ENCODE measurements around the gene MEF2D. TPM values are rescaled to one million over a fixed set of nuclear protein-coding genes. Genes with fewer than 3 reads are reported as not detected.

Gene MEF2D
- total RNA-seq, 1 experiment from 2014 or later: 22.3 TPM

DNA sequence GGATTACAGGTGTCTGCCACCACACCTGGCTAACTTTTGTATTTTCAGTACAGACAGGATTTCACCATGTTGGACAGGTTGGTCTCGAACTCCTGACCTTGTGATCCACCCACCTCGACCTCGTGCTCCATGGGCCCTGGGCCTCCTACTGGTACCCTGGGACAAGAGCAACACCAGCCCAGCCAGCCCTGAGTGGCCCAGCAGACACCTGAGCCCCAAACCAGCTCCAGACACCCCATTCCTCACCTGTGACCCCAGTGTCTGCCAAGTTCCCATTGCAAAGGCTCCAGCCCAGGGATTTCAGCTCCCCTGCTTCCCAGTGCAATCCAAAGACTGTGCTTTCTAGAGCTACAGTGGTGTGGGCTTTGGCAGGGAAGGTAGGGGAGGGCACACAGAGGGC lies 14.6 kb downstream of the MEF2D start:
- Histone ChIP-seq H3K9ac (ENCODE audit: low read length) (no peak overlapping the region), H4K20me1 (ENCODE audit: insufficient read depth, low read depth, low read length) (peaks cover 19% of the 10 kb centered on the region; the same call in 1 of the 2 replicates), H3K4me2 (ENCODE audit: low read depth, low read length, poor library complexity, severe bottlenecking) (no peak overlapping the region), H3K79me2 (ENCODE audit: low read length) (peaks cover 75% of the 10 kb centered on the region), H2AFZ (ENCODE audit: low read length) (no peak overlapping the region), H3K9me3 (ENCODE audit: low read length) (no peaks in the 10 kb centered on the region), H3K27ac (ENCODE audit: low read length) (peak overlapping the region; percentile 99), H3K9me2 (replicated peaks; ENCODE audit: insufficient read depth, low read length) (no peaks in the 10 kb centered on the region), H3K4me3 (ENCODE audit: low read length) (no peak overlapping the region), H3K27me3 (ENCODE audit: low read length) (no peaks in the 10 kb centered on the region), H3K36me3 (ENCODE audit: insufficient read depth, low read length) (no peaks in the 10 kb centered on the region), H3K4me1 (ENCODE audit: low read length) (peaks cover 94% of the 10 kb centered on the region)
- DNase-seq: peak; percentile 38

DNA sequence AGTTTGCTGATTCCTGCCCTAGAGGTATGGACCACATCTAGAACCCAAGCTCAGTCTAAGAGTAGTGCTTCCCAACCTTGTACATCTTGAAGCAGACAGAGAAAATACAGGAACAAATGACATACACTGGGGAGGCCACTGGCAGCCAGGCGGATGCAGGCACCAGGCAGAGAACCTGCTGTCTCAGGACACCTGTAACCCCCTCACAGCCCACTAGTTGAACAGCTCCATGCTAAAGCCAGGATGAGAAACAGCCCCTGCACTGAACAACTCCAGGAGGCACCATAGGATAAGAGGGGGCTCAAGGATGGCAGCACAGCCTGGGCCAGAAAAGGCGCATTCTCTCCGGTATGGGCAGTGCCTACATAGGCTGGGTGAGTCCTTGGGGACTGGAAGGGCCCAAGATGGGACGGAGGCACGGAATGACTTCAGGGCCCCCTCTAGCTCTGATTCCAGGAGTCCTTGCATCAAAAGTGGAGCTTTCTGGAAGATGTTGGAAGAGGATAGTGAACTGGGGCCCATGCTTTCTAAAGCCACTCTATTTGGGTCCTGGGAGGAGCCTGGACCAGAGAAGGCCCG lies 16.0 kb downstream of the MEF2D start:
- H3K4me3 ChIP-seq (ENCODE audit: low read length): no peak overlapping the region
- H4K20me1 ChIP-seq (ENCODE audit: insufficient read depth, low read depth, low read length): peaks cover 19% of the 10 kb centered on the region; the same call in 1 of the 2 replicates
- H3K27me3 ChIP-seq (ENCODE audit: low read length): no peaks in the 10 kb centered on the region
- H2AFZ ChIP-seq (ENCODE audit: low read length): no peak overlapping the region
- H3K4me2 ChIP-seq (ENCODE audit: low read depth, low read length, poor library complexity, severe bottlenecking): peak overlapping the region; percentile 2
- no peak for DNase-seq
- H3K27ac ChIP-seq (ENCODE audit: low read length): peak overlapping the region; percentile 90
- H3K4me1 ChIP-seq (ENCODE audit: low read length): peaks cover 92% of the 10 kb centered on the region
- peaks cover 9% of the 10 kb centered on the region for H3K36me3 ChIP-seq (ENCODE audit: insufficient read depth, low read length)
- H3K9me2 ChIP-seq (replicated peaks; ENCODE audit: insufficient read depth, low read length): no peaks in the 10 kb centered on the region
- H3K9ac ChIP-seq (ENCODE audit: low read length): peak overlapping the region; percentile 33; the same call in 1 of the 2 replicates
- H3K79me2 ChIP-seq (ENCODE audit: low read length): peaks cover 72% of the 10 kb centered on the region
- H3K9me3 ChIP-seq (ENCODE audit: low read length): no peaks in the 10 kb centered on the region

DNA sequence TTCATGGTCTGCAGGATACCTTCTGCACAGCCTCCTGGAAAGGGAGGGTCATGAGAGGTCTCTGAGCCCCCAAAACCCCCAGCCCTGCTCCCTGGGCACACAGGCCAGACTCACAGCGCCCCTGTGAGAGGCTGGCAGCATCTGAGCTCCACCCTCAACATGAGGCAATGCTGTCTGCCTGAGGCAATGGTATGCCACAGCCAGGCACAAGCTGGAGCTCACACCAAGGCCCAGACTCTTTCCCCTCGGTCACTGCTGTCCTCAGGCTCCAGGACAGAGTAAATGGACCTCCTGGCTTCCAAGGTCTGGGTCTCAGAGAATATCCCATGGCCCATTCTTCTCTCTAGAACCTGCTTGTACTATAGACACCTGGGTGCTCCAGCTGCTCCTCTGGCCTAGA lies 17.2 kb downstream of the MEF2D start:
- Histone ChIP-seq H3K9me2 (replicated peaks; ENCODE audit: insufficient read depth, low read length) (no peaks in the 10 kb centered on the region), H3K79me2 (ENCODE audit: low read length) (peaks cover 67% of the 10 kb centered on the region), H3K4me3 (ENCODE audit: low read length) (no peak overlapping the region), H4K20me1 (ENCODE audit: insufficient read depth, low read depth, low read length) (peaks cover 15% of the 10 kb centered on the region; the same call in 1 of the 2 replicates), H3K9me3 (ENCODE audit: low read length) (no peaks in the 10 kb centered on the region), H3K4me2 (ENCODE audit: low read depth, low read length, poor library complexity, severe bottlenecking) (peak overlapping the region; percentile 57), H3K9ac (ENCODE audit: low read length) (peak overlapping the region; percentile 33; the same call in 1 of the 2 replicates), H3K4me1 (ENCODE audit: low read length) (peaks cover 80% of the 10 kb centered on the region), H2AFZ (ENCODE audit: low read length) (no peak overlapping the region), H3K27me3 (ENCODE audit: low read length) (no peaks in the 10 kb centered on the region), H3K27ac (ENCODE audit: low read length) (peak overlapping the region; percentile 90), H3K36me3 (ENCODE audit: insufficient read depth, low read length) (peaks cover 19% of the 10 kb centered on the region)
- no peak for DNase-seq

DNA sequence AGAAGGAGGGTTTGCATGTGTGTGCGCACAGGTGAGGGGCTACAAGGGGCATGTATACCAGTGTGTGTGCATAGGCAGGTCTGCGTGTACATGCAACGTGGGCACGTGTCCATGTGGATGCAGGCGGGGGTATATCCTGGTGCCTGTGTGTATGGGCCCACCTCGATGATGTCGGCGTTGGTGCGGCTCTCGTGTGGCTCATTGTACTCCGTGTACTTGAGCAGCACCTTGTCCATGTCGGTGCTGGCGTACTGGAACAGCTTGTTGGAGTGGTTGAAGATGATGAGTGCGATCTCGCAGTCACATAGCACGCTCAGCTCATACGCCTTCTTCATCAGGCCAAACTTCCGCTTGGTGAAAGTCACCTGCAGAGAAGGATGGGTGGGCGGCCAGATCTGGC lies 18.3 kb downstream of the MEF2D start:
- DNase-seq: no peak
- Histone ChIP-seq H3K27me3 (ENCODE audit: low read length) (no peaks in the 10 kb centered on the region), H3K9me2 (replicated peaks; ENCODE audit: insufficient read depth, low read length) (no peaks in the 10 kb centered on the region), H3K9ac (ENCODE audit: low read length) (peak overlapping the region; percentile 63), H3K27ac (ENCODE audit: low read length) (peak overlapping the region; percentile 90), H3K9me3 (ENCODE audit: low read length) (no peaks in the 10 kb centered on the region), H3K79me2 (ENCODE audit: low read length) (peaks cover 55% of the 10 kb centered on the region), H4K20me1 (ENCODE audit: insufficient read depth, low read depth, low read length) (peaks cover 12% of the 10 kb centered on the region; the same call in 1 of the 2 replicates), H3K4me3 (ENCODE audit: low read length) (peak overlapping the region; percentile 41; the same call in 1 of the 2 replicates), H2AFZ (ENCODE audit: low read length) (no peak overlapping the region), H3K4me2 (ENCODE audit: low read depth, low read length, poor library complexity, severe bottlenecking) (peak overlapping the region; percentile 57), H3K4me1 (ENCODE audit: low read length) (peaks cover 69% of the 10 kb centered on the region), H3K36me3 (ENCODE audit: insufficient read depth, low read length) (peaks cover 28% of the 10 kb centered on the region)

DNA sequence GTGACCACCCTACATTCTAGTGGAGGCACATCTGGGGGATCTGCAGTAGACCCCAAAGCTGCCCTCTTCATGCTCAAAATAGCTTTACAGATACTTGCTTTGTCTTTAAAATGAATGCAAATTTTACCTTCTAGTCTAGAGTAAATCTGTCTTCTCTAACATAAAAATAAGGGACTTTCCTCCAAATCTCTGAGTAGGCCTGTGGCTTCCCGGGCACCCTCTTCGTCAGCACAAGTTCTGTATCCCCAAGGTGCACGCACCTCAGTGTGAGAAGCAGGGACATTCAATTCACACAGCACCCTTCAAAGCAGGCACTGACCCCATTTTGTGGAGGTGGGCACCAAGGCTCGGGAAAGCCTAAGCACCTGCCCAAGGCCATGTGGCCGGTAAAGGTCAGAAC lies 19.0 kb downstream of the MEF2D start:
- Histone ChIP-seq H3K36me3 (ENCODE audit: insufficient read depth, low read length) (peaks cover 28% of the 10 kb centered on the region), H3K4me1 (ENCODE audit: low read length) (peaks cover 62% of the 10 kb centered on the region), H3K79me2 (ENCODE audit: low read length) (peaks cover 48% of the 10 kb centered on the region), H3K9ac (ENCODE audit: low read length) (peak overlapping the region; percentile 63), H4K20me1 (ENCODE audit: insufficient read depth, low read depth, low read length) (peaks cover 9% of the 10 kb centered on the region; the same call in 1 of the 2 replicates), H3K9me3 (ENCODE audit: low read length) (no peaks in the 10 kb centered on the region), H3K9me2 (replicated peaks; ENCODE audit: insufficient read depth, low read length) (no peaks in the 10 kb centered on the region), H2AFZ (ENCODE audit: low read length) (no peak overlapping the region), H3K4me2 (ENCODE audit: low read depth, low read length, poor library complexity, severe bottlenecking) (peak overlapping the region; percentile 57), H3K27ac (ENCODE audit: low read length) (peak overlapping the region; percentile 90), H3K27me3 (ENCODE audit: low read length) (no peaks in the 10 kb centered on the region), H3K4me3 (ENCODE audit: low read length) (peak overlapping the region; percentile 41)
- peak; percentile 59 for DNase-seq

DNA sequence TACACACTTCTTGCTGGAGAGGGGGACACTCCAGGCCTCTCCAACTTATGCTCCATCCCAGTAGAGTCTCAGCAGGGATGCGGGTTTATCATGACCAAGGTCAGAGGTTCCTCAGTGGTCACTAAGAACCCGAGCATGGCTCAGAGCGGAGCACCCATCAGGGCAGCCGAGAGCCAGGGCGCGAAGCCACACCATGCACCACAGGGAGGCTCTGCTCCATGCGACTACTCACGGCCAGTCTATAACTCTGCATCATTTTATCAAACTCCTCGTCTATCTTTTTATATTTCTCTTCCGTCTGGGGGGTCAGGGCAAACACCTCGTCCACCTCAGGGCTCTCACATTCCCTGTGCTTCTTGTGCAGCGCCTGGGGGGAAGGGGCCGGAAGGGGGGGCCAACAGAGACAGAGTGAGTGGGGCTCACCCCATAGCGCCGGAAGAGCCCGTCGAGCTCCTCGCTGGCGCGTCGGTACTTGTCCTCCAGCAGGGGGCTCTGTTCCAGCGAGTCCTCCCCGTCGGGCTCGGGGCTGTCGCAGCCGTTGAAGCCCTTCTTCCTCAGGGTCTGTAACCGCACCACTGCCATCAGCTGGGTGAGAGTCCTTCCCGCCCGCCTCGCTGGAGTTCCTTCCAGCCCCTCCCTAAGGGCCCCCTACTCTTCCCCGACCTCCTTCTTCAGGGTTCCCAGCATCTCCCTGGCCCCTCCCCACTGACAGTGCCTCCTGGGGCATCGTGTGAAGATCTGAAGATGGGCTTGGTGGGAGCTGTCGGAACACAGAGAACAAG lies 20.0 kb downstream of the MEF2D start:
- peak; percentile 93 for DNase-seq
- H4K20me1 ChIP-seq (ENCODE audit: insufficient read depth, low read depth, low read length): peaks cover 4% of the 10 kb centered on the region; the same call in 1 of the 2 replicates
- H3K79me2 ChIP-seq (ENCODE audit: low read length): peaks cover 39% of the 10 kb centered on the region
- no peak overlapping the region for H2AFZ ChIP-seq (ENCODE audit: low read length)
- H3K27ac ChIP-seq (ENCODE audit: low read length): peak overlapping the region; percentile 90
- peak overlapping the region; percentile 57 for H3K4me2 ChIP-seq (ENCODE audit: low read depth, low read length, poor library complexity, severe bottlenecking)
- peak overlapping the region; percentile 41; the same call in 1 of the 2 replicates for H3K4me3 ChIP-seq (ENCODE audit: low read length)
- peaks cover 56% of the 10 kb centered on the region for H3K4me1 ChIP-seq (ENCODE audit: low read length)
- no peaks in the 10 kb centered on the region for H3K27me3 ChIP-seq (ENCODE audit: low read length)
- H3K9ac ChIP-seq (ENCODE audit: low read length): peak overlapping the region; percentile 63
- H3K9me3 ChIP-seq (ENCODE audit: low read length): no peaks in the 10 kb centered on the region
- no peaks in the 10 kb centered on the region for H3K9me2 ChIP-seq (replicated peaks; ENCODE audit: insufficient read depth, low read length)
- peaks cover 34% of the 10 kb centered on the region for H3K36me3 ChIP-seq (ENCODE audit: insufficient read depth, low read length)

DNA sequence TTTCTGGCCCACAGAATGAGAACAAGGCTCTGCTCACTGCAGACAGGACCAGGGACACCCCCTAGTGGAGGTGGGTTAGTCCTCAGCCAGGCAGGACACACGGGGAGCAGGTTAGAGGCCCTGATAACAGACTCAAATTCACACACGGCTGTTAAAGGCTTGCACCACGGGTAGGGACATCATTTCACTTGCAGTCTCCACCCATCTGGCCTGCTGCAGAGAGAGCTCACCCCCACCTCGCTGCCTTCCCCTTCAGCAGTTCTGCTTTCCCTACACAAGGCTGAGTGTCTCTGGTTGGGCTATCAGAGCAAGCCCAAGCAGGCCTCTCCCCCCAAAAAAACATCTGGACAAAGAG lies 20.6 kb downstream of the MEF2D start:
- H3K36me3 ChIP-seq (ENCODE audit: insufficient read depth, low read length): peaks cover 34% of the 10 kb centered on the region
- H3K4me1 ChIP-seq (ENCODE audit: low read length): peaks cover 53% of the 10 kb centered on the region
- no peak overlapping the region for H3K4me3 ChIP-seq (ENCODE audit: low read length)
- peak overlapping the region; percentile 90 for H3K27ac ChIP-seq (ENCODE audit: low read length)
- H3K27me3 ChIP-seq (ENCODE audit: low read length): no peaks in the 10 kb centered on the region
- peaks cover 34% of the 10 kb centered on the region for H3K79me2 ChIP-seq (ENCODE audit: low read length)
- H3K9ac ChIP-seq (ENCODE audit: low read length): peak overlapping the region; percentile 44
- peaks cover 4% of the 10 kb centered on the region; the same call in 1 of the 2 replicates for H4K20me1 ChIP-seq (ENCODE audit: insufficient read depth, low read depth, low read length)
- no peaks in the 10 kb centered on the region for H3K9me2 ChIP-seq (replicated peaks; ENCODE audit: insufficient read depth, low read length)
- H2AFZ ChIP-seq (ENCODE audit: low read length): no peak overlapping the region
- peak; percentile 64 for DNase-seq
- no peaks in the 10 kb centered on the region for H3K9me3 ChIP-seq (ENCODE audit: low read length)
- H3K4me2 ChIP-seq (ENCODE audit: low read depth, low read length, poor library complexity, severe bottlenecking): no peak overlapping the region

Data from Karpas-422 (cell line).